Measurements from ENCODE around the gene HSD3B7. TPM values are rescaled to one million over a fixed set of nuclear protein-coding genes. Genes with fewer than 3 reads are reported as not detected.

HSD3B7 gene
- total RNA-seq, 2 experiments from 2014 or later: 2.4 to 3.3 TPM

DNA sequence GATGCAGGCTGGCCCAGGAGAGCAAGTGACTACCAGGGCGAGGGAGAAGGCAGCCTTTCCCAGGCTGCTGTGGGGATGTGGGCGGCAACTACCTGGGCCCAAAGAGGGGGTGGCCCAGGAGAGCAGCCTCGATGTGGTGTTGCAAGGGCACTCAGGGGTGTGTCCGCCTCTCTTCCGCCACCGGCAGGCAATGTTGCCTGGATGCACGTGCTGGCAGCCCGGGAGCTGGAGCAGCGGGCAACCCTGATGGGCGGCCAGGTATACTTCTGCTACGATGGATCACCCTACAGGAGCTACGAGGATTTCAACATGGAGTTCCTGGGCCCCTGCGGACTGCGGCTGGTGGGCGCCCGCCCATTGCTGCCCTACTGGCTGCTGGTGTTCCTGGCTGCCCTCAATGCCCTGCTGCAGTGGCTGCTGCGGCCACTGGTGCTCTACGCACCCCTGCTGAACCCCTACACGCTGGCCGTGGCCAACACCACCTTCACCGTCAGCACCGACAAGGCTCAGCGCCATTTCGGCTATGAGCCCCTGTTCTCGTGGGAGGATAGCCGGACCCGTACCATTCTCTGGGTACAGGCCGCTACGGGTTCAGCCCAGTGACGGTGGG is 2.7 kb downstream of the HSD3B7 start:
- no peaks in the 10 kb centered on the region for H3K4me1 ChIP-seq (ENCODE audit: insufficient read depth, low read length, poor library complexity, severe bottlenecking)
- peaks cover 40% of the 10 kb centered on the region for H3K36me3 ChIP-seq (ENCODE audit: insufficient read depth, low read length)
- no peaks in the 10 kb centered on the region for H3K79me2 ChIP-seq (ENCODE audit: insufficient read depth, low read depth, low read length)
- no peak overlapping the region for H3K4me3 ChIP-seq (ENCODE audit: low read depth, low read length, poor library complexity, severe bottlenecking)
- H3K9me2 ChIP-seq (ENCODE audit: insufficient read depth, low read length): no peaks in the 10 kb centered on the region
- H3K9me3 ChIP-seq (ENCODE audit: low read length): no peaks in the 10 kb centered on the region
- no peak for TF ChIP-seq EZH2phosphoT487 (IDR thresholded peaks at IDR 0.05; ENCODE audit: borderline replicate concordance, low read depth, low read length)
- TF ChIP-seq, protein P1, sequence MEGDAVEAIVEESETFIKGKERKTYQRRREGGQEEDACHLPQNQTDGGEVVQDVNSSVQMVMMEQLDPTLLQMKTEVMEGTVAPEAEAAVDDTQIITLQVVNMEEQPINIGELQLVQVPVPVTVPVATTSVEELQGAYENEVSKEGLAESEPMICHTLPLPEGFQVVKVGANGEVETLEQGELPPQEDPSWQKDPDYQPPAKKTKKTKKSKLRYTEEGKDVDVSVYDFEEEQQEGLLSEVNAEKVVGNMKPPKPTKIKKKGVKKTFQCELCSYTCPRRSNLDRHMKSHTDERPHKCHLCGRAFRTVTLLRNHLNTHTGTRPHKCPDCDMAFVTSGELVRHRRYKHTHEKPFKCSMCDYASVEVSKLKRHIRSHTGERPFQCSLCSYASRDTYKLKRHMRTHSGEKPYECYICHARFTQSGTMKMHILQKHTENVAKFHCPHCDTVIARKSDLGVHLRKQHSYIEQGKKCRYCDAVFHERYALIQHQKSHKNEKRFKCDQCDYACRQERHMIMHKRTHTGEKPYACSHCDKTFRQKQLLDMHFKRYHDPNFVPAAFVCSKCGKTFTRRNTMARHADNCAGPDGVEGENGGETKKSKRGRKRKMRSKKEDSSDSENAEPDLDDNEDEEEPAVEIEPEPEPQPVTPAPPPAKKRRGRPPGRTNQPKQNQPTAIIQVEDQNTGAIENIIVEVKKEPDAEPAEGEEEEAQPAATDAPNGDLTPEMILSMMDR (conservative IDR thresholded peaks at IDR 0.05; ENCODE audit: low read length): no peak
- intact Hi-C loops (cut with micrococcal nuclease; ENCODE audit: unreplicated experiment): loop anchor here (5.0 to 10.0 kb wide), 2 partner anchors 307 to 455 kb away; partner anchors contain the start of gene ZNF843
- no peak overlapping the region for H3K4me2 ChIP-seq (ENCODE audit: low read length)
- BruUV-seq (replicated peaks): no TSS peak
- DNase-seq (ENCODE audit: low spot score): no peak
- no peak overlapping the region for H2AFZ ChIP-seq (ENCODE audit: low read length)
- no peaks in the 10 kb centered on the region for H4K20me1 ChIP-seq (ENCODE audit: insufficient read depth, low read length)
- no peak overlapping the region for H3K27ac ChIP-seq (ENCODE audit: low read depth, low read length, poor library complexity, severe bottlenecking)
- ChIA-PET POLR2A (no interaction called here), CTCF (ENCODE audit: unreplicated experiment) (no interaction called here)

DNA sequence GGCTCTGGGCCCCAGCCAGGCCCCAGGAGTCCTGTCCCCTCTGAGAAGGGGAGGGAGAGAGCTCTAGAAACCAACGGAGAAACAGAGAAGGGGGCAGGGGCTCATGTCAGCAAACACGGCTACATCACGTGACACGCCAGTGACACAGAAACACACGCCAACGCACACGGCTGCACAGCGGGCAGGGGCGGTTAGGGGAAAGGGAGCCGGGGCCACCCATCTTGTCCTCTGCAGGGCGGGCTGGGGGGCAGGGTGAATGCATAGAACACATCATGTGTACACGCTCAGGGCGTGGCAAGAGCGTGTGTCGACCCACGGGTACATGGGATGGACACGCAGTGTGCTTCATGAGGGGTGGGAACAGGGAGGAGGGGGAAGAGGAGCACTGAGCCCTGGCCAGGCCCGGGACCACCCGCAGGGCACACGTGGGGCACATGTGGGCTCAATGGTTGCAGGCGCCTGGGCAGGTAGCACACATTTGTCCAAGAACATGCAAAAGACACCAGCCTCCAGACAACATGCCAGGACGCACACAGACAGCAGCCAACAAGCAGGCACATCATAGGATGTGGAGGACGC is 4.6 kb downstream of the HSD3B7 start:
- H4K20me1 ChIP-seq (ENCODE audit: insufficient read depth, low read length): no peaks in the 10 kb centered on the region
- CTCF ChIA-PET (ENCODE audit: unreplicated experiment): no interaction called here

More for the DNA sequence above, 4.6 kb downstream of the HSD3B7 start:
- no peaks in the 10 kb centered on the region for H3K79me2 ChIP-seq (ENCODE audit: insufficient read depth, low read depth, low read length)
- no TSS peak for BruUV-seq (replicated peaks)
- no peaks in the 10 kb centered on the region for H3K4me1 ChIP-seq (ENCODE audit: insufficient read depth, low read length, poor library complexity, severe bottlenecking)
- POLR2A ChIA-PET: interaction anchor here (1.3 kb wide), 1 partner anchor 13 kb away, joined by 4 read pairs; no protein-coding TSS in a partner anchor
- H3K4me3 ChIP-seq (ENCODE audit: low read depth, low read length, poor library complexity, severe bottlenecking): no peak overlapping the region
- peaks cover 21% of the 10 kb centered on the region for H3K36me3 ChIP-seq (ENCODE audit: insufficient read depth, low read length)
- TF ChIP-seq, protein P1 (conservative IDR thresholded peaks at IDR 0.05; ENCODE audit: low read length): no peak
- no peak for TF ChIP-seq EZH2phosphoT487 (IDR thresholded peaks at IDR 0.05; ENCODE audit: borderline replicate concordance, low read depth, low read length)
- no peaks in the 10 kb centered on the region for H3K9me2 ChIP-seq (ENCODE audit: insufficient read depth, low read length)
- H3K9me3 ChIP-seq (ENCODE audit: low read length): no peaks in the 10 kb centered on the region
- no peak overlapping the region for H2AFZ ChIP-seq (ENCODE audit: low read length)
- intact Hi-C loops (cut with micrococcal nuclease; ENCODE audit: unreplicated experiment): loop anchor here (5.0 to 10.0 kb wide), 2 partner anchors 305 to 453 kb away; partner anchors contain the start of gene ZNF843
- H3K27ac ChIP-seq (ENCODE audit: low read depth, low read length, poor library complexity, severe bottlenecking): no peak overlapping the region
- DNase-seq (ENCODE audit: low spot score): no peak
- H3K4me2 ChIP-seq (ENCODE audit: low read length): no peak overlapping the region

All from OCI-LY7 (cell line).